GM19025 (cell line): Measurements from ENCODE around the gene SPC25.

ENCODE experiments used
- ATAC-seq: cut with Tn5 transposase; IDR thresholded peaks from one replicate; pipeline ENCODE4 v1.9.1; 2021; ENCODE audit warnings: mild to moderate bottlenecking, low read depth, moderate library complexity; ENCODE audit not compliant: unreplicated experiment

Gene SPC25

GRCh38 chr2:168850846-168851245 is 39.4 kb downstream of the SPC25 start:
- ATAC-seq, result no peak

DNA sequence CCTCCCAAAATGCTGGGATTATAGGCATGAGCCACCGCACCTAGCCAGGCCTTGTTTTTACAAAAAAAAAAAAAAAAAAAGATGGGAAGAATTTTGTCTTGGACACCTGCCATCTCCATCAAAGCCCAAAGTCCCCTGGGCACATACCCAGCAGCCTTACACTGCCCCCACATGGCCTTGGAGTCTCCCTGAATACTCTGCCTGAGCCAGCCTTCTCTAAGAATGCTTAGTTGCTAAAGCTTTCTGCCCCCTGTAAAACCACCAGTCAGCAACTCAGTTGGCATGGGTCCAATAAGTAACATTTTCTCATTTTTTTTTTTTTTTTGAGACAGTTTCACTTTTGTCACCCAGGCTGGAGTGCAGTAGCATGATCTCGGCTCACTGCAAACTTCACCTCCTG is 40.6 kb downstream of the SPC25 start:
- ATAC-seq, result no peak

- ATAC-seq, result no peak
Measured at GRCh38 chr2:168848225-168848624, 42.0 kb downstream of the SPC25 start.

DNA sequence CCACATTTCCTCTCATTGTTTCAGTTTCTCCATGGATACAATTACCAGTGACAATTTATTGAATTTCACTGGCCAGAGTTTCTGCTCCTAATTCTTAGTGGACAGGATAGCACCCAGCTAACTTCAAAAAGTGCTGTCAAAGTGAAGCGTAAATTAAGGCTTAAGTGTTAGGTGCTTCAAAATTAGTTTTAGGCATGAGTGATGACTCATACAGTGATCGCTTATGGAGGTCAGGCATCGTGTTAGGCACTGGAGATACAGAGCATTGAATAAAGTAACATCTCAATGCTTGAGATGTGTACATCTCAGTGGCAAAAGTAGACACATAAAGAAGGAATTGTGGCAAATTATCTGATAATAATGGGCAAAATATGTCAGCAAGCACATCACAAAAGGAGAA is 47.0 kb downstream of the SPC25 start:
- no peak for ATAC-seq

DNA sequence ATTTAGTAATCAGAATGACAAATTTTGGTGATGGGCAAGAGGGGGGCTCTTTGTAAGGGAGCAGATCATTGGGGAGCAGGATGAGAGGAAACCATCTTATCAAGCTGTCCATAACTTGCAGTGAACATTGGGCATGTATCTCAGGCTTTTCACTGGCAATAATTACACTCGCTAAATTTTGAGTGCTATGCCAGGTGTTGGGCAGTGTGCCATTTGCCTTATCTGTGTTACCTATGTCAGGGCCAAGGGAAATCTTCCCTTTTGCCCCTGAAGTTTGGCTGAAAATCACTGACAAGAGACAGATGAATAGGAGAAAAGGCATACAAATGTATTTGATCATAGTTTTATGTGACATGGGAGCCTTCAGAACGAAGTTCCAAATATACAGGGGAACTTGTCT is 48.8 kb downstream of the SPC25 start:
- no peak for ATAC-seq

- no peak for ATAC-seq
Measured at GRCh38 chr2:168835969-168836368, 54.3 kb downstream of the SPC25 start.

DNA sequence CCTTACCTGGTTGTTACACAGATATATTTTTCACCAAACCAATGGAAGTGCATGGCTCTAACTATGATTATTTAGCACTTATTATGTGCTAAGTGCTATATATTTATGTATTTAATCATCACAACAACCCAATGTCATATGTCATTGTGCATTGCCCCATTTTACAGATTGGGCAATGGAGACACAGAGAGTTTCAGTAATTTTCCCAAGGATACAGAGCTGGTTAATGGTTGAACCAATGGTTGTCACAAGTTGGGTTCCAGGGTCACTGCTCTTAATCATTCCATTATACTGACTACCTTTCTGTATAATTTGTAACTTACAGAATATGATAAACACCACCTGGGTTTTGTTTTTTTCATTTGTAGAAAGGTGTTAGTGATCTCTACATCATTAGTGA is 58.6 kb downstream of the SPC25 start:
- ATAC-seq, result no peak

- no peak for ATAC-seq
Measured at GRCh38 chr2:168830958-168831357, 59.3 kb downstream of the SPC25 start.

DNA sequence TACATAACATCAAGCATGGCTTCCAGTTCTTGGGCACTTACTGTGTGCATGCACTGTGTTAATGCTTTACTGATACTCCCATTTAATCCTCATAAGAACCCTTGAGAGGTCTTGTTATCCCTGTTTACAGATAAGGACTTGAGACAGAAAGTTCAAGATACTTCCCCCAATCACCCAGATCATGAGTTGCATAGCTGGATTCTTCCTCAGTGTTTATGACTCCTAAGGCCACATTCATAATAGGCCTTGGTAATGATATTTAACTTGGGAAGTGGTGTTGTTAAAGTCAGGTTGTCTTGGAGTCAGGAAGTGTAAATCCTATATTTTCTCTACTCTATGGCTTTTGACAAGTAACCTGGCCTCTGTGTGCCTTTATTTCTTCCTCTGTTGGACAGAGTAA is 65.1 kb downstream of the SPC25 start:
- ATAC-seq, result no peak

DNA sequence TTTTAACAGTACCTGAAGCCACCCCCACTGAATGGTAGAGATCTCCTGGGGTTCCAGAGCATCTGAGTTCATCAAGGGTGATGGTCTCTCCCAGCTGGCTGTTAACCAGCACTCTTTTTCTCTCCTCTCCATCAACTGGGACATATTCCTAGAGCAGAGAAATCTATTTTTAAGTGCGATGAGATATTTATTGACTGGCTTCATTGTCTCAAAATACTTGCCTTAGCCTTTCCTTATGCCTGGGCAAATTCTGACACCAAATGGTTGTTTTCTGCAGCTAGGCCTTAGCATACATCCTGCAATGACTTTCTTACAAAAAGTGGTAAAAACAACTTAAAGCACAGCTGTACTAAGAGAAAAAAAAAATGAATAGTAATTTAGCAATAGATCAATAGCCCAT is 68.2 kb downstream of the SPC25 start:
- no peak for ATAC-seq

GRCh38 chr2:168821577-168821976 is 68.7 kb downstream of the SPC25 start:
- no peak for ATAC-seq
